BE2C (cell line): ENCODE results near the gene ZNF853.

Source experiments
- DNase-seq: peaks from one replicate; pipeline ENCODE4 v3.0.0-alpha.2; 2020
- H3K27me3 ChIP-seq: fragments of 250-450 bp; sonication (Bioruptor Pico); 2 replicates; pipeline ENCODE4 v1.5.1; 2020; ENCODE audit warnings: mild to moderate bottlenecking
- H3K36me3 ChIP-seq: fragments of 250-450 bp; sonication (Bioruptor Pico); 2 replicates; pipeline ENCODE4 v1.5.1; 2020; ENCODE audit warnings: mild to moderate bottlenecking
- H3K4me1 ChIP-seq: fragments of 250-450 bp; sonication (Bioruptor Pico); 2 replicates; pipeline ENCODE4 v1.5.1; 2020
- H3K4me3 ChIP-seq: 2 replicates; pipeline ENCODE4 v1.5.1; 2011; ENCODE audit warnings: low read depth, low read length
- H3K9me3 ChIP-seq: fragments of 250-450 bp; sonication (Bioruptor Pico); 2 replicates; pipeline ENCODE4 v1.5.1; 2020
- TF ChIP-seq, protein P1 (sequence below): IDR thresholded peaks from 2 replicates; pipeline ENCODE4 v1.5.1; 2012; ENCODE audit warnings: mild to moderate bottlenecking, low read depth, low read length

The ZNF853 gene

DNA sequence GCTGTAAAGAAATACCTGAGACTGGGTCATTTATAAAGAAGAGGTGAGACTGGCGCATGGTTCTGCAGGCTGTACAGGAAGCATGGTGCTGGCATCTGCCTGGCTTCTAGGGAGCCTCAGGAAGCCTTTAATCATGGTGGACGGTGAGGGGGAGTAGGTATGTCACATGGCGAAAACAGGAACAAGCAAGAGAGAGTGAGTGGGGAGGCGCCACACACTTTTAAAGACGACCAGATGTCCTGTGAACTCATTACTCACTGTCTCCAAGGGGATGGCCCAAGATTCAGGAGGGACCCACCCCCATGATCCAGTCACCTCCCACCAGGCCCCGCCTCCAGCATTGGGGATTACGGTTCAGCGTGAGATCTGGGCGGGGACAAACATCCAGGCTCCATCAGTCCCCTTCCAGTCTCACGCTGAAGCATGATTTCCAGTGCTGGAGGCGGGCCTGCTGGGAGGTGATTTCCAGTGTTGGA is 24.9 kb downstream of the ZNF853 start:
- Histone ChIP-seq H3K4me3 (no peak overlapping the region), H3K27me3 (no peaks in the 10 kb centered on the region), H3K9me3 (no peaks in the 10 kb centered on the region; the same call in 1 of the 2 replicates), H3K4me1 (no peaks in the 10 kb centered on the region), H3K36me3 (peaks cover 63% of the 10 kb centered on the region)
- peak; percentile 42 for DNase-seq
- TF ChIP-seq, protein P1, sequence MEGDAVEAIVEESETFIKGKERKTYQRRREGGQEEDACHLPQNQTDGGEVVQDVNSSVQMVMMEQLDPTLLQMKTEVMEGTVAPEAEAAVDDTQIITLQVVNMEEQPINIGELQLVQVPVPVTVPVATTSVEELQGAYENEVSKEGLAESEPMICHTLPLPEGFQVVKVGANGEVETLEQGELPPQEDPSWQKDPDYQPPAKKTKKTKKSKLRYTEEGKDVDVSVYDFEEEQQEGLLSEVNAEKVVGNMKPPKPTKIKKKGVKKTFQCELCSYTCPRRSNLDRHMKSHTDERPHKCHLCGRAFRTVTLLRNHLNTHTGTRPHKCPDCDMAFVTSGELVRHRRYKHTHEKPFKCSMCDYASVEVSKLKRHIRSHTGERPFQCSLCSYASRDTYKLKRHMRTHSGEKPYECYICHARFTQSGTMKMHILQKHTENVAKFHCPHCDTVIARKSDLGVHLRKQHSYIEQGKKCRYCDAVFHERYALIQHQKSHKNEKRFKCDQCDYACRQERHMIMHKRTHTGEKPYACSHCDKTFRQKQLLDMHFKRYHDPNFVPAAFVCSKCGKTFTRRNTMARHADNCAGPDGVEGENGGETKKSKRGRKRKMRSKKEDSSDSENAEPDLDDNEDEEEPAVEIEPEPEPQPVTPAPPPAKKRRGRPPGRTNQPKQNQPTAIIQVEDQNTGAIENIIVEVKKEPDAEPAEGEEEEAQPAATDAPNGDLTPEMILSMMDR, result no peak

DNA sequence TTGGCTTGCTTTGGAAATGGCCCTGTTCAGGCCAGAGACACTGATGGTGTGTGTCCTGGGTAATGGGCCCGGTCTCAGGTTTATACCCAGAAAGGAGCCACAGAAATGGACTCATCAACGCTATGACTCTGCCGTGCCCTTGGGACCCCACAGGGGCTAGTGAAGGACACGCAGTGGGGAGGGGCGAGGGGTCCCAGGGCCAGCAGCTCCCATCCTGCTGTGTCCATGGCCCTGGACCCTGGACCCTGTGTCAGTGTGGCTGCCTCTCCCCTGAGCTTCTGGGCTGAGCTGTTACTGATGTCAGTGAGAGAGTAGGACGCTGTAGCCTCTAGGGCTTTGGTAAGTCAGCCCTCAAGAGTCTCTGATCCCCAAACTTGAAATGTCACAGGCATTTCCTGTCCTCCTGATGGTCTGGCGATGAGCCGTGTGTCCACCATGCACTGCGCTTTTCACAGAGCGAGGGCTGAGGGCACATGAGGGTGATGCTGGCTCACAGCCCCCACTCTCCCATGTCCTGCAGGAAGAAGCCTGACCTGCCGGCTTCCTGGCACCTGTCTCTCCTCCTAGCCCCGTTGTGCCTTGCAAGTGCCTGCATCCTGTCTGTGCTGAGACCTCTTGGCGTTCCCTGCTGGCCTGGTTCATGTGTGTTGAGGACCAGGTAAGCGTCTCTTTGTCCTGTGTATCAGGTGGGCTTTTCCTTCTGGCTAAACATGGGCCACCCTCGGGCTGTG is 26.1 kb downstream of the ZNF853 start:
- Histone ChIP-seq H3K9me3 (no peaks in the 10 kb centered on the region; the same call in 1 of the 2 replicates), H3K27me3 (no peaks in the 10 kb centered on the region), H3K36me3 (peaks cover 70% of the 10 kb centered on the region), H3K4me3 (no peak overlapping the region), H3K4me1 (no peaks in the 10 kb centered on the region)
- no peak for DNase-seq
- TF ChIP-seq, protein P1, result no peak

DNA sequence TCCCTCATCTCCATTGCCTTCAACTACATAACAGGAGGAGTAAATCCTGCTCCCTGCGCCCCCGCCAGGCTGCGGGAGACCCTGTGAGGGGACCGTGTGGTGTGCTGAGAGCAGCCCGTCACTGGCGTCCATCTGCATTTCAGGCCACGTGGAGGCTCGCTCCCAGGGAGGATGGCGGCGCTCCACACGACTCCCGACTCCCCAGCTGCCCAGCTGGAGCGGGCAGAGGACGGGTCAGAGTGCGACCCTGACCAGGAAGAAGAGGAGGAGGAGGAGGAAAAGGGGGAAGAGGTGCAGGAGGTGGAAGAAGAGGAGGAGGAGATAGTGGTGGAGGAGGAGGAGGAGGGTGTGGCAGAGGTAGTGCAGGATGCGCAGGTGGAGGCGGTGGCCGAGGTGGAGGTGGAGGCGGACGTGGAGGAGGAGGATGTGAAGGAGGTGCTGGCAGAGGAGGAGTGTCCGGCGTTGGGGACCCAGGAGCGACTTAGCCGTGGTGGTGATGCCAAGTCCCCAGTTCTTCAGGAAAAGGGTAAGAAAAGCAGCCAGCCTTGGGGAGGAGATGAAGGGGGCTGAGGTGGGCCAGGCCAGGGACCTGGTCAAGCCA is 26.9 kb downstream of the ZNF853 start:
- no peaks in the 10 kb centered on the region for H3K27me3 ChIP-seq
- no peak for DNase-seq
- H3K4me1 ChIP-seq, result no peaks in the 10 kb centered on the region
- no peak overlapping the region for H3K4me3 ChIP-seq
- H3K36me3 ChIP-seq, result peaks cover 79% of the 10 kb centered on the region
- TF ChIP-seq, protein P1, result no peak
- no peaks in the 10 kb centered on the region; the same call in 1 of the 2 replicates for H3K9me3 ChIP-seq

DNA sequence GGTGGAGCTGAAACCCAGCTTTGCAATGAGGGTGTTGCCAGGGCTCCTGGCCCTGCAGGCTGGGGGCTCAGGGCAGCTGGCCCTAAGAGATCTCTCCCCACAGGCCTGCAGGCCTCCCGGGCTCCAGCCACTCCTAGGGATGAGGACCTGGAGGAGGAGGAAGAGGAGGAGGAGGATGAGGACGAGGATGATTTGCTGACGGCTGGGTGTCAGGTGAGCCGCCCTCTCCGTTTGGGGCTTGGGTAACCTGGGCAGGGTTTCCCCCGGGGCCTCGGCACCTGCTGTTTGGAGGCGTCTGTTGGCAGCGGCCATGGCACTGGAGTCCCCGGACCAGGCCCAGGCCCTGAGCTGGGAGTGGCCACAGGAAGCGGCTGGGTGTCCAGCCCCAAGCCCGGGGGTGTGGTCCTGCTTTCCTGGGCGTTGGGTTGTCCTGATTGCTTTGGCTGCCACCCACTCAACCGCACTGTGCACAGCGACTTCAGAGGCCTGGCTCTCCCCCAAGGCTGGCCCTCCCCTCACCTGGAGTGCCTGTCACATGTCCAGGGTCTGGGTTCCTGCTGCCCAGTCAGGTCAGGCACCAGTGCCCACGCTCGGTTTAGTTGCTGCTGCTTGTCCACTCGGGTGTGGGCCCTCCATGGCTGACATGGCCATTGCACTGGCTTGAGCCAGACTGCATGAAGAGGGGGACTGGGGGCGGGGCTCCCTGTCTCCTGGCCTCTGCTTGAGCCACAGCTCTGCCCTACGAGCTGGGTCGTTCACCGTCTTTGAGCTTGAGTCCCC is 27.6 kb downstream of the ZNF853 start:
- no peaks in the 10 kb centered on the region; the same call in 1 of the 2 replicates for H3K9me3 ChIP-seq
- H3K36me3 ChIP-seq, result peaks cover 84% of the 10 kb centered on the region
- TF ChIP-seq, protein P1, result no peak

DNA sequence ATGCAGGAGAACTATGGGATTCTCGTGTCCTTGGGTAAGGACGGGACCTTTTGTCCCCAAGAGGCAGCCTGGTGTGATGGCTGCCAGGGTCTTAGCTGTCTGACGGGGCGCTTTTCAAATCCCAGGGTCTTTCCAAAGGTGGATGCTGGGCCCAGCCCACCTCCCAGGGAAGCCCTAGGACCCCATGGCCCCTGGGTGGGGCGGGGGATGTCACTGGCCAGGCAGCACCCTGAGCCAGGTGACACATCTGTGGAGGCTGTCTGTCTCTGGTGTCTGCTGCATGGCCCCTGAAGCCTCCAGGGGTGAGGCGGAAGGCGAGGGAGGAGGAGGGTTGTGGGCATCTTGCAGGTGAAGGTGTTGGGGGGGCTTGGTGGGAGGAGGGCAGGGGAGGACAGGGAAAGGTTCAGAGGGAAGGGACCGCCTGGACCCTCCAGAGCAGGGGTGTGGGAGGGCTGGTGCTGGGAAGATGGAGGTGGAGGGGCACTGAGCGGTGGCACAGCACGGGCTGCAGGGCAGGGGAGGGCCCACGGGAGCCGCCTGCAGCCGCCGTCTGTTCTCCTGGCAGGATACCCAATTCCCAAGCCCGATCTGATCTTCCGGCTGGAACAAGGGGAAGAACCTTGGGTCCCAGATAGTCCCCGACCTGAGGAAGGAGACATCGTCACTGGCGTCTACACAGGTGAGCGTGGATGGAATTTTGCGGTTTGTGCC is 28.7 kb downstream of the ZNF853 start:
- H3K9me3 ChIP-seq, result no peaks in the 10 kb centered on the region; the same call in 1 of the 2 replicates
- H3K36me3 ChIP-seq, result peaks cover 91% of the 10 kb centered on the region
- no peaks in the 10 kb centered on the region for H3K4me1 ChIP-seq
- TF ChIP-seq, protein P1, result no peak
- H3K4me3 ChIP-seq, result no peak overlapping the region
- H3K27me3 ChIP-seq, result no peaks in the 10 kb centered on the region
- DNase-seq, result no peak

More for the DNA sequence above, 27.6 kb downstream of the ZNF853 start:
- Histone ChIP-seq H3K27me3 (no peaks in the 10 kb centered on the region), H3K4me1 (no peaks in the 10 kb centered on the region), H3K4me3 (no peak overlapping the region)
- no peak for DNase-seq
